PC-3 (cell line): ENCODE results near the gene CD177. TPM values are rescaled to one million over a fixed set of nuclear protein-coding genes. Genes with fewer than 3 reads are reported as not detected.
"Not testable (repeated sequence)": the region's sequence is repeated elsewhere in the genome, so short reads cannot be mapped to it uniquely, and the experiment has no call there.

Source experiments
- ATAC-seq: fragments of 200-7000 bp; cut with Tn5 transposase; 2 replicates; pipeline ENCODE4 v1.9.1; 2020; ENCODE audit warnings: mild to moderate bottlenecking, moderate library complexity
- BruUV-seq: library from RNA; stranded (reverse); fragments of 400-500 nt; replicated peaks from 2 replicates; lab custom pipeline; 2021; lab: Mats Ljungman, UMichigan
- CTCF ChIA-PET: fragments of 300-600 bp; sonication (Branson Sonifier 250); formaldehyde crosslinking; loops from one replicate; lab custom pipeline; 2022; ENCODE audit warnings: antibody characterized with exemption; lab: Charles Lee
- POLR2A ChIA-PET: fragments of 300-600 bp; sonication (Branson Sonifier 250); formaldehyde crosslinking; loops from one replicate; lab custom pipeline; 2022; ENCODE audit warnings: antibody characterized with exemption; ENCODE audit not compliant: unreplicated experiment; lab: Charles Lee
- DNase-seq: peaks from one replicate; pipeline ENCODE4 v3.0.0-alpha.2; 2015
- H2AFZ ChIP-seq: fragments of 300-600 bp; sonication (generic); 2 replicates; pipeline ENCODE4 v1.6.0; 2016; ENCODE audit warnings: antibody characterized with exemption, low read length
- H3F3A ChIP-seq: fragments of 300-600 bp; sonication (generic); one replicate; pipeline ENCODE4 v1.6.0; 2017; ENCODE audit warnings: antibody characterized with exemption, low read length, control low read depth, mild to moderate bottlenecking; ENCODE audit not compliant: unreplicated experiment
- H3K27ac ChIP-seq: fragments of 300-600 bp; sonication (generic); 2 replicates; pipeline ENCODE4 v1.5.1; 2016; ENCODE audit warnings: mild to moderate bottlenecking, low read length
- H3K27me3 ChIP-seq: fragments of 300-600 bp; sonication (generic); 2 replicates; pipeline ENCODE4 v1.6.1; 2016; ENCODE audit warnings: low read length, mixed read lengths
- H3K36me3 ChIP-seq: fragments of 300-600 bp; sonication (generic); 2 replicates; pipeline ENCODE4 v1.6.1; 2016; ENCODE audit warnings: low read depth, mixed run types, low read length, mixed read lengths
- H3K4me1 ChIP-seq: fragments of 300-600 bp; sonication (generic); 2 replicates; pipeline ENCODE4 v1.5.1; 2016; ENCODE audit warnings: low read length; ENCODE audit not compliant: insufficient read depth
- H3K4me2 ChIP-seq: fragments of 300-600 bp; sonication (generic); 2 replicates; pipeline ENCODE4 v1.6.0; 2016; ENCODE audit warnings: low read length
- H3K4me3 ChIP-seq: fragments of 300-600 bp; sonication (generic); 2 replicates; pipeline ENCODE4 v1.5.1; 2016; ENCODE audit warnings: mild to moderate bottlenecking, low read length, mixed read lengths
- H3K79me2 ChIP-seq: fragments of 300-600 bp; sonication (generic); 2 replicates; pipeline ENCODE4 v1.6.1; 2017; ENCODE audit warnings: low read length, mixed read lengths
- H3K9ac ChIP-seq: fragments of 300-600 bp; sonication (generic); 2 replicates; pipeline ENCODE4 v1.6.0; 2016; ENCODE audit warnings: mild to moderate bottlenecking, low read length
- H3K9me2 ChIP-seq: fragments of 300-600 bp; sonication (generic); replicated peaks from 2 replicates; pipeline ENCODE4 v1.6.1; 2016; ENCODE audit warnings: mixed run types, low read length, mixed read lengths
- H3K9me3 ChIP-seq: fragments of 300-600 bp; sonication (generic); 2 replicates; pipeline ENCODE4 v1.6.1; 2016; ENCODE audit warnings: low read length, mixed read lengths
- H4K20me1 ChIP-seq: fragments of 300-600 bp; sonication (generic); 2 replicates; pipeline ENCODE4 v1.6.1; 2016; ENCODE audit warnings: low read length, mixed read lengths
- intact Hi-C: fragments of 100-400 bp; cut with micrococcal nuclease; formaldehyde crosslinking; loops from 2 replicates; pipeline ENCODE4 v1.9.0; 2023
- total RNA-seq: library from RNA; depleted of rRNA; stranded (reverse); fragments of >200 nt; gene quantifications from 2 replicates; pipeline ENCODE4 v1.2.3, GENCODE V29; 2014

The CD177 gene
- total RNA-seq, 1 experiment from 2014 or later: 0.55 TPM

- CTCF ChIA-PET, H3F3A ChIP-seq, DNase-seq, H4K20me1 ChIP-seq, H3K27ac ChIP-seq, H3K36me3 ChIP-seq, H2AFZ ChIP-seq, H3K79me2 ChIP-seq, intact Hi-C loops, ATAC-seq, H3K9me2 ChIP-seq, H3K4me2 ChIP-seq, H3K4me3 ChIP-seq, H3K27me3 ChIP-seq, H3K9ac ChIP-seq, BruUV-seq, H3K9me3 ChIP-seq, POLR2A ChIA-PET: not testable (repeated sequence)
- peaks cover 17% of the 10 kb centered on the region; the same call in 1 of the 2 replicates for H3K4me1 ChIP-seq
These were observed 14.1 kb upstream of the CD177 start for GRCh38 chr19:43339243-43339930.

GRCh38 chr19:43340101-43340500 is 13.4 kb upstream of the CD177 start:
- H3K4me3 ChIP-seq, ATAC-seq, POLR2A ChIA-PET, H3F3A ChIP-seq, H2AFZ ChIP-seq, H3K79me2 ChIP-seq, H3K9ac ChIP-seq, DNase-seq, H3K36me3 ChIP-seq, BruUV-seq, CTCF ChIA-PET, H3K9me2 ChIP-seq, H3K27me3 ChIP-seq, H4K20me1 ChIP-seq, H3K27ac ChIP-seq, H3K4me2 ChIP-seq, H3K9me3 ChIP-seq: not testable (repeated sequence)
- intact Hi-C loops: loop anchor here (5.0 kb wide), 1 partner anchor 87 kb away; no protein-coding TSS in a partner anchor
- H3K4me1 ChIP-seq: peaks cover 18% of the 10 kb centered on the region; the same call in 1 of the 2 replicates

- peaks cover 18% of the 10 kb centered on the region; the same call in 1 of the 2 replicates for H3K4me1 ChIP-seq
- H3K27ac ChIP-seq: peak overlapping the region; percentile 25; the same call in 1 of the 2 replicates
- H3K9ac ChIP-seq, H3K9me2 ChIP-seq, H3K27me3 ChIP-seq, BruUV-seq, H3K9me3 ChIP-seq, H3K36me3 ChIP-seq, POLR2A ChIA-PET, H3K79me2 ChIP-seq, ATAC-seq, H3F3A ChIP-seq, DNase-seq, CTCF ChIA-PET, H2AFZ ChIP-seq, H4K20me1 ChIP-seq, H3K4me3 ChIP-seq: not testable (repeated sequence)
- intact Hi-C loops: loop anchor here (5.0 kb wide), 1 partner anchor 86 kb away; no protein-coding TSS in a partner anchor
- 0 out of 2 replicates have a peak overlapping the region, but pooled peaks have one; percentile 26 for H3K4me2 ChIP-seq
These were observed 12.4 kb upstream of the CD177 start for GRCh38 chr19:43341098-43341497.

- H3K36me3 ChIP-seq, H2AFZ ChIP-seq, H3K27me3 ChIP-seq, BruUV-seq, CTCF ChIA-PET, H3F3A ChIP-seq, H3K9ac ChIP-seq, H3K79me2 ChIP-seq, H3K4me3 ChIP-seq, H3K9me3 ChIP-seq, H4K20me1 ChIP-seq, H3K9me2 ChIP-seq, POLR2A ChIA-PET: not testable (repeated sequence)
- DNase-seq (peak; percentile 95), ATAC-seq (peak; percentile 54)
- Histone ChIP-seq H3K4me1 (peaks cover 18% of the 10 kb centered on the region; the same call in 1 of the 2 replicates), H3K27ac (peak overlapping the region; percentile 51), H3K4me2 (peak overlapping the region; percentile 34)
- intact Hi-C loops: loop anchor here (5.0 kb wide), 1 partner anchor 85 kb away; no protein-coding TSS in a partner anchor
These were observed 11.4 kb upstream of the CD177 start for GRCh38 chr19:43342104-43342503.

DNA sequence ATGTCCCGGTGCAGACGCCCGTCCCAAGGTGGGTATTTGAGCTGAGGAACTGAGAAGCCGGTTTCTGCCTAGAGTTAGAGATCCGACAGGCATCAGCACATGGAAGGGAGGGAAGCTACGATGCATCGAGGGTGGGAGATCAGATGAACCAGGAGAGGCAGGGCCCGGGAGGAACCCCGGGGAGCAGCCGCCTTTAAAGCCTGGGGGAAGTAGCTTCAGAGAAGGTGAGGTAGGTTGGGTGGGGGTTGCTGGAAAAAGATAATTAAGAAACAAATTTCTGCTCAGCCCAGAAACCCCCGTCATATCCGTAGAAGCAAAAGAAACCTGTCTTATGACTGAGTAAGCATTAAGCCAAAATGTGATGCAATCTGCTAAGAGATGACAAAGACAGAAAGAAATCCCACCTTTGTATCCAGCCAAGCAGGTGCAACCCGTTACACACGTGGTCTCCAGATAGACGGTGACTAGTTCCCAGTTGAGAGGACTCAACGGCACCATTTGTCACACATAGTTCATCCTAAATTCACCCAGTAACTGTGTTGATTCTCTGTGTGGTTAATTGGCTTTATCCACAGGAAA is 9.1 kb upstream of the CD177 start:
- H3K4me2 ChIP-seq, H3K9me3 ChIP-seq, POLR2A ChIA-PET, H3K4me3 ChIP-seq, ATAC-seq, H3F3A ChIP-seq, H3K9ac ChIP-seq, H3K36me3 ChIP-seq, H4K20me1 ChIP-seq, H2AFZ ChIP-seq, CTCF ChIA-PET, H3K9me2 ChIP-seq, BruUV-seq, H3K79me2 ChIP-seq, H3K27me3 ChIP-seq, H3K27ac ChIP-seq: not testable (repeated sequence)
- peaks cover 18% of the 10 kb centered on the region; the same call in 1 of the 2 replicates for H3K4me1 ChIP-seq
- intact Hi-C loops: loop anchor here (5.0 kb wide), 1 partner anchor 83 kb away; no protein-coding TSS in a partner anchor
- peak; percentile 59 for DNase-seq

DNA sequence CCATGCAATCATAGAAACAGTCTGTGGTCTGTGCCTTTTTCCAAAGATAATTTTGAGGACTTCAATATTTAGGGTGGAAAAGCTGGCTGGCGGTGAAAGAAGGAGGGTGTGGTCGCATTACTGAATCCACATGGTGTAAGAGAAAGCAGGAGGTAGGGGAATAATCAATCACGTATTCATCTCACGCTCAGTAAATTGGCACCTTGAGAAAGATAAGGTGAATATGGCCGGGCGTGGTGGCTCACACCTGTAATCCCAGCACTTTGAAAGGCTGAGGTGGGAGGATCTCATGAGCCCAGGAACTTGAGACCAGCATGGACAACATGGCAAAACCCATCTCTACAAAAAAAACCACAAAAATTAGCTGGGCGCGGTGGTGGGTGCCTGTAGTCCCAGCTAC is 3.7 kb upstream of the CD177 start:
- H3K36me3 ChIP-seq, H3F3A ChIP-seq, POLR2A ChIA-PET, H3K9me3 ChIP-seq, H4K20me1 ChIP-seq, H3K27me3 ChIP-seq, BruUV-seq, H3K4me1 ChIP-seq, DNase-seq, intact Hi-C loops, H3K79me2 ChIP-seq, H2AFZ ChIP-seq, H3K4me3 ChIP-seq, H3K9me2 ChIP-seq, ATAC-seq, H3K9ac ChIP-seq, H3K4me2 ChIP-seq, H3K27ac ChIP-seq: not testable (repeated sequence)
- CTCF ChIA-PET: interaction anchor here (0.6 kb wide), 1 partner anchor 465 kb away, joined by 3 read pairs; no protein-coding TSS in a partner anchor
